Hepatocyte (in vitro differentiated cells): ENCODE measurements around the gene CASTOR2.

Source experiments
- CTCF ChIP-seq: fragments of 200-600 bp; sonication (generic); IDR thresholded peaks from 2 replicates; pipeline ENCODE4 v1.5.1; 2016; ENCODE audit warnings: antibody characterized with exemption, mild to moderate bottlenecking; ENCODE audit not compliant: poor library complexity
- EZH2 ChIP-seq: fragments of 200-600 bp; sonication (generic); IDR thresholded peaks from 2 replicates; pipeline ENCODE4 v1.6.1; 2016; ENCODE audit warnings: antibody characterized with exemption, mild to moderate bottlenecking, borderline replicate concordance
- EZH2phosphoT487 ChIP-seq: fragments of 200-600 bp; sonication (generic); IDR thresholded peaks from one replicate; pipeline ENCODE4 v1.6.1; 2018; ENCODE audit warnings: antibody characterized with exemption, mild to moderate bottlenecking, low read depth, moderate library complexity; ENCODE audit not compliant: unreplicated experiment, severe bottlenecking

DNA sequence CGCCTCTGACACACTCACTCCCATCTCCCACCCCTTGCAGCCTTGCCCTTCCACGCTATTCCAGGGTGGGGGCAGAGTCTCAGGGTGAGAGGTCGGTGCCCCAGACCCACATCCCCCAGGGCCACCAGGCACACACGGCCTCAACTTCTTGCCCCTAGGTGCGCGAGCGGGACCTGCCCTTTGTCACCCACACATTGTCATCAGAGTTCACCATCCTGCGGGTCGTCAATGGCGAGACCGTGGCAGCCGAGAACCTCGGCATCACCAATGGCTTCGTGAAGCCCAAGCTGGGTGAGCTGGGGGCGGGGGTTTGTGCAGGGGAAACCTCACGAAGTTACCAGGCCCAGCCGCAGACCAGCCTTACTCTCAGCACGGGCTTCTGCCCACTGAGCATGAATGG is 53.3 kb downstream of the CASTOR2 start:
- TF ChIP-seq CTCF: no peak
- no peak for TF ChIP-seq EZH2
- no peak for TF ChIP-seq EZH2phosphoT487
